ENCODE results near the gene MMEL1. TPM values are rescaled to one million over a fixed set of nuclear protein-coding genes. Genes with fewer than 3 reads are reported as not detected.

Gene MMEL1
- total and polyA plus RNA-seq, 2 of the 13 experiments (the other 11 are each of a cell fraction or from before 2014, with no cell fraction given): 0.48 TPM; not detected in 1

DNA sequence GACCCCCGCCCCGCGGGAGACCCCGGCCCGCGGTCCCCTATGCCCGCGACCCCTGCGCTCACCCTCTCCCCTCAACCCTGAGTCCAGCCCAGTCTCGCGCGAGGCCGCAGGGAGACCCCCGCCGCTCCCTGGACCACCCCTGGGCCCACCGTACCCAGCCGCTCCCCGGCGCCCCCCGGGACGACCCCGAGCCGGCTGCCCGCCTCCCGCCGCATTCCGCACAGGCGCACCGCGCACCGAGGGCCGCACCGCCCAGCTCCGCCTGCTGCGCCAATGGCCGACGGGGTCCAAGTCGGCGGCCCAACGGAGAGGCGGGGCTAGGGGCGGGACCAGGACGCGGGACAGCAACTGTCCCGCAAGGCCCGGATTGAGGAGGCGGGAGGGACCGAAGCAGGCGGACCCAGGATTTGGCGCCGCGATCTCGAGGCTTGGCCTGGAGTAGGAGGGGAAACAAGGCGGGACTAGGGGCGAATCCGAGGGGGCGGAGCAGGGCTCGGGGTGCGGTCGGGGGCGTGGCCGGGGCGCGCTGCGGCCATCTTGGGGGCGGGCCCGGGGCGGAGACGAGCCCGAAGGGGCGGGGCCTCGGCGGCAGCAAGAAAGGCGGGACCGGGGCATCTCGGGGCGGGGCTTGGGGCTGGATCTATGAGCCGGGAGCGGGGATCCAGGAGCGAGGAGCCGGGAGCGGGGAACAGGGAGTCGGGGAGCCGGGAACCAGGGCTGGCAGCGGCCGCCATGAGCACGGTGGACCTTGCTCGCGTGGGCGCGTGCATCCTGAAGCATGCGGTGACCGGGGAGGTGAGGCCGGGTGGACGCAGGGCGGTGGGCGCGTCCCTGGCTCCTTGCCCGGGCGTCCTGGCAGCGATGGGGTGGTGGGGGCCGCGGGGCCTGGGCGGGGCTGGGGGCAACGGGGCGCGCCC, 46.4 kb downstream of the MMEL1 start, which contains the start of gene PRXL2B (continued):
- 0 out of 2 replicates have a peak, but pooled peaks have one; percentile 66 for TF ChIP-seq ZMAT3 (CRISPR knock-in tag; conservative IDR thresholded peaks at IDR 0.05)

DNA sequence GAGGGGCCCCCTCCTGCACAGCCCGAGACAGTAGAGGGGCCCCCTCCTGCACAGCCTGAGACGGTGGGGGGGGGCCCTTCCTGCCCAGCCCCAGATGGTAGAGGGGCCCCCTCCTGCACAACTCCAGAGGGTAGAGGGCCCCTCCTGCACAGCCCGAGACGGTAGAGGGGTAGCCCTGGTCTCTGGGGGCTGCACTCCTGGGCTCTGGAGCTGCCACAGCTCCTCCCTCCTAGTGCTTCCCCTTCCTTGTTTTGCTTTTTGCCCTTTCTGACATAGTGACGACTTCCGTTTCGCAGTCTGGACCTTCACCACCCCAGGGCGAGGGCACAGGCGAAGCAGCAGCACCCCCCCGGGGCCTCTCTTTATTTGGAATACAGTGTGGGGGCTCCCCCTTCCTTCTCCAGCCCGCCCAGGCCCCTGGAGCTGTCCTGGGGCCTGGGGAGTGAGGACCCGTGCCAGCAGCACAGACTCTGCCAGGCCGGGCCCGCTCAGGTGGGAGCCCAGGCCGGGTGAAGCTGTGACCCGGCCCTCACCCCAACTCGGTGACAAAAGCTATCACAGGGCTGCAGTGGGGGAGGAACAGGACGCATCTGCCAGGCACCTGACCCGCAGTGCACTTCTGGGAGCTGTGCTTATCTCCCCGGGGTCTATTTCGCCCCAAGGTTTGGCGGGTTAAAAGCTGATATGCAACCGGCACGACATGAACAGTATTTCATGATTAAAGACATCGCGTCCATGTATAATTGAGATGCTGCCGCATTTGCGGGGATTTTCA, 47.3 kb downstream of the MMEL1 start:
- Histone ChIP-seq H3K79me2 (ENCODE audit: insufficient read depth, low read length) (no peaks in the 10 kb centered on the region), H3K9ac (ENCODE audit: insufficient read depth, low read depth, low read length) (peak overlapping the region; percentile 87), H2AFZ (ENCODE audit: low read length) (no peak overlapping the region), H3K27ac (ENCODE audit: extremely low read length, insufficient read depth, low read length) (peak overlapping the region; percentile 86), H3K4me1 (ENCODE audit: insufficient read depth, low read length) (peaks cover 55% of the 10 kb centered on the region), H4K20me1 (ENCODE audit: insufficient read depth, low read length) (no peaks in the 10 kb centered on the region), H3K36me3 (replicated peaks in 1 of 2; ENCODE audit: control insufficient read depth in 1 of 2, insufficient read depth in 2 of 2, low read length in 2 of 2) (no peaks in the 10 kb centered on the region), H3K27me3 (ENCODE audit: control insufficient read depth in 1 of 2, insufficient read depth in 2 of 2, low read length in 2 of 2) (no peaks in the 10 kb centered on the region), H3K4me2 (ENCODE audit: low read depth, low read length) (peak overlapping the region; percentile 96), H3K4me3 (replicated peaks in 1 of 3; ENCODE audit: insufficient read depth in 1 of 3, low read depth in 2 of 3, low read length in 3 of 3) (peak overlapping the region; percentile 79 to 95 (median 90); a peak in 5 of 6 replicates), H3K9me3 (ENCODE audit: low read length) (no peaks in the 10 kb centered on the region)
- POLR2A ChIA-PET: interaction anchor here (0.6 to 2.7 kb wide), 12 partner anchors 7 to 194 kb away, joined by 3 to 21 read pairs (median 5); partner anchors contain the start of genes MMEL1, MORN1, PANK4 and PEX10
- intact Hi-C loops (cut with micrococcal nuclease; ENCODE audit: unreplicated experiment) (loop anchor here (10.0 kb wide), 1 partner anchor 49 kb away; the partner anchor contains the start of gene MMEL1), in situ Hi-C loops (cut with HindIII; ENCODE audit: extremely low pct_ligation_motif_present, low pct_unique_long_range_greater_than_20kb) (no loop called here)
- no peak for FAIRE-seq
- peak; percentile 52 for ATAC-seq
- CTCF ChIA-PET (ENCODE audit: low intra/inter-chr PET ratio, low total read pairs): no interaction called here
- DNase-seq (ENCODE audit: low spot score): peak; percentile 63
- TSS peak; percentile 77 for BruUV-seq (replicated peaks)
- WGBS (ENCODE audit: low lambda C conversion rate): 2% methylated on average over 7 of the region's 28 CpGs
- no peak for TF ChIP-seq MEIS2 (CRISPR knock-in tag; IDR thresholded peaks at IDR 0.05)
- TF ChIP-seq ZSCAN30 (CRISPR knock-in tag; IDR thresholded peaks at IDR 0.05): no peak
- no peak for TF ChIP-seq U2AF1 (optimal IDR thresholded peaks at IDR 0.05; ENCODE audit: low read depth, low read length)
- no peak for TF ChIP-seq ZNF17 (CRISPR knock-in tag; IDR thresholded peaks at IDR 0.05)
- peak; percentile 6; the same call in 1 of the 2 replicates for TF ChIP-seq IRF9 (CRISPR knock-in tag; IDR thresholded peaks at IDR 0.05; ENCODE audit: borderline replicate concordance)
- no peak for TF ChIP-seq MNT (IDR thresholded peaks at IDR 0.05)
- 0 out of 2 replicates have a peak, but pooled peaks have one; percentile 52 for TF ChIP-seq ZNF543 (CRISPR knock-in tag; IDR thresholded peaks at IDR 0.05)
- peak; percentile 44; the same call in 1 of the 2 replicates for TF ChIP-seq KDM2A (CRISPR knock-in tag; IDR thresholded peaks at IDR 0.05; ENCODE audit: borderline replicate concordance, low read depth)
- TF ChIP-seq RBFOX2 (IDR thresholded peaks at IDR 0.05; ENCODE audit: low read depth, low read length): no peak; the same call in 1 of the 2 replicates
- peak; percentile 41 for TF ChIP-seq ZFY (CRISPR knock-in tag; IDR thresholded peaks at IDR 0.05)
- TF ChIP-seq FLYWCH1 (CRISPR knock-in tag; IDR thresholded peaks at IDR 0.05): no peak
- TF ChIP-seq, protein P1, sequence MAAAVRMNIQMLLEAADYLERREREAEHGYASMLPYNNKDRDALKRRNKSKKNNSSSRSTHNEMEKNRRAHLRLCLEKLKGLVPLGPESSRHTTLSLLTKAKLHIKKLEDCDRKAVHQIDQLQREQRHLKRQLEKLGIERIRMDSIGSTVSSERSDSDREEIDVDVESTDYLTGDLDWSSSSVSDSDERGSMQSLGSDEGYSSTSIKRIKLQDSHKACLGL (CRISPR knock-in tag; IDR thresholded peaks at IDR 0.05): peak; percentile 4; the same call in 1 of the 2 replicates
- TF ChIP-seq TRIM22 (IDR thresholded peaks at IDR 0.05): no peak
- TF ChIP-seq ATF7 (IDR thresholded peaks at IDR 0.05): no peak
- no peak for TF ChIP-seq ATF7 (CRISPR knock-in tag; IDR thresholded peaks at IDR 0.05)
- TF ChIP-seq ZFP37 (CRISPR knock-in tag; IDR thresholded peaks at IDR 0.05; ENCODE audit: borderline replicate concordance): no peak

All from HepG2 (cell line).